Fibroblast of lung (primary cell): ENCODE results near the gene UHRF2. TPM values are rescaled to one million over a fixed set of nuclear protein-coding genes. Genes with fewer than 3 reads are reported as not detected.

Experiments used
- DNase-seq, 2 donors: peaks; one replicate each; pipeline versions ENCODE4 v3.0.0 to v3.0.0-alpha.2; 2010; ENCODE audit warnings: low read depth in 2 of 2
- H2AFZ ChIP-seq: 2 replicates; pipeline ENCODE4 v1.5.1; 2012; ENCODE audit warnings: low read length, control low read depth, inconsistent platforms
- H3K27ac ChIP-seq: 2 replicates; pipeline ENCODE4 v1.5.1; 2011; ENCODE audit warnings: low read length, control low read depth; ENCODE audit not compliant: insufficient read depth
- H3K27me3 ChIP-seq: 2 replicates; pipeline ENCODE4 v1.5.1; 2011; ENCODE audit warnings: mild to moderate bottlenecking, low read length; ENCODE audit not compliant: control insufficient read depth, insufficient read depth
- H3K36me3 ChIP-seq: 2 replicates; pipeline ENCODE4 v1.5.1; 2011; ENCODE audit warnings: low read length; ENCODE audit not compliant: control insufficient read depth, insufficient read depth
- H3K4me1 ChIP-seq: 2 replicates; pipeline ENCODE4 v1.5.1; 2011; ENCODE audit warnings: low read length; ENCODE audit not compliant: control insufficient read depth, insufficient read depth; ENCODE audit errors: extremely low read depth
- H3K4me2 ChIP-seq: 2 replicates; pipeline ENCODE4 v1.5.1; 2011; ENCODE audit warnings: low read length, control low read depth; ENCODE audit not compliant: insufficient read depth; ENCODE audit errors: extremely low read depth
- H3K4me3 ChIP-seq, 4 experiments: fragments of 200-600 bp in 1 of 4; sonication (generic) in 1 of 4; replicated peaks in 1 of 4; 2 replicates each; pipeline ENCODE4 v1.5.1; 2011 to 2016; ENCODE audit warnings: low read length in 4 of 4, low read depth in 3 of 4, mild to moderate bottlenecking in 3 of 4, control low read depth in 2 of 4, inconsistent platforms in 1 of 4, mixed read lengths in 1 of 4; ENCODE audit not compliant: insufficient read depth in 1 of 4; ENCODE audit errors: control extremely low read depth in 1 of 4
- H3K79me2 ChIP-seq: 2 replicates; pipeline ENCODE4 v1.5.1; 2012; ENCODE audit warnings: mild to moderate bottlenecking, low read length, inconsistent platforms; ENCODE audit not compliant: control insufficient read depth, insufficient read depth
- H3K9ac ChIP-seq: 2 replicates; pipeline ENCODE4 v1.5.1; 2011; ENCODE audit warnings: mild to moderate bottlenecking, low read length, control low read depth; ENCODE audit not compliant: insufficient read depth
- H3K9me3 ChIP-seq: 2 replicates; pipeline ENCODE4 v1.5.1; 2012; ENCODE audit warnings: low read depth, low read length; ENCODE audit not compliant: control insufficient read depth, insufficient read depth
- H4K20me1 ChIP-seq: 2 replicates; pipeline ENCODE4 v1.5.1; 2011; ENCODE audit warnings: low read length; ENCODE audit not compliant: control insufficient read depth, insufficient read depth; ENCODE audit errors: extremely low read depth
- EZH2 ChIP-seq: IDR thresholded peaks from 2 replicates; pipeline ENCODE4 v1.5.1; 2012; ENCODE audit warnings: low read length, control low read depth, mild to moderate bottlenecking; ENCODE audit errors: missing control alignments
- polyA plus RNA-seq, 2 donors: library from polyadenylated mRNA; depleted of rRNA in 1 of 2; stranded (reverse) in 1 of 2; unstranded in 1 of 2; fragments of >200 nt; gene quantifications; 2 replicates each; pipeline ENCODE4 v1.2.1, GENCODE V29; 2011 to 2012; ENCODE audit warnings: missing spikeins in 1 of 2
- total RNA-seq: library from RNA; depleted of rRNA; stranded (reverse); fragments of >200 nt; gene quantifications from 2 replicates; pipeline ENCODE4 v1.2.1, GENCODE V29; 2014
- TF ChIP-seq, protein P1 (sequence below), 2 donors: IDR thresholded peaks in 1 of 2; conservative IDR thresholded peaks in 1 of 2; 1 replicate in 1 of 2; 2 replicates in 1 of 2; pipeline ENCODE4 v1.5.1; 2011 to 2012; ENCODE audit warnings: low read length in 2 of 2, control low read depth in 1 of 2, inconsistent platforms in 1 of 2, low read depth in 1 of 2, mild to moderate bottlenecking in 1 of 2

Gene UHRF2
- total and polyA plus RNA-seq, 2 donors (not counting 1 experiment from before 2014, with no cell fraction given), result 28.8 to 81.7 TPM

DNA sequence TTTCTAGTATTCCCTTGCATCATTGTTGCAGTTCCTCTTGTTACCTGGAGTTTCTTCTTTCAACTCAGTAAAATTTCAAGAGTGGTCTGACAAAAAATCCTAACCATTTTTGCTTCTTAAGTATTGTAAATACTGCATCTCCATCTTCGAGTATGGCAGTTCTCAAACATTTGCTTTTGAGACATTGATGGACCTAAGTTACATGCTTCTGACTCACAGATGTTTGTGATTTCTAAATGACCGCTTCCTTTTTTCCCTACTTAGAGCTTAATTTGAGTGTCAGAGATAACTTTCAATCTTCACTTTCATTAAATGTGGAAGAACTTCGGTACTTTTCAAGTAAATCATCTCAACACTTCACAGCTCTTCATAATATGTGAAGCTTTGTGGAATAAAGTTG, 4.2 kb downstream of the UHRF2 start:
- DNase-seq, result peak in 1 of 2 donors; percentile 27
- TF ChIP-seq, protein P1, sequence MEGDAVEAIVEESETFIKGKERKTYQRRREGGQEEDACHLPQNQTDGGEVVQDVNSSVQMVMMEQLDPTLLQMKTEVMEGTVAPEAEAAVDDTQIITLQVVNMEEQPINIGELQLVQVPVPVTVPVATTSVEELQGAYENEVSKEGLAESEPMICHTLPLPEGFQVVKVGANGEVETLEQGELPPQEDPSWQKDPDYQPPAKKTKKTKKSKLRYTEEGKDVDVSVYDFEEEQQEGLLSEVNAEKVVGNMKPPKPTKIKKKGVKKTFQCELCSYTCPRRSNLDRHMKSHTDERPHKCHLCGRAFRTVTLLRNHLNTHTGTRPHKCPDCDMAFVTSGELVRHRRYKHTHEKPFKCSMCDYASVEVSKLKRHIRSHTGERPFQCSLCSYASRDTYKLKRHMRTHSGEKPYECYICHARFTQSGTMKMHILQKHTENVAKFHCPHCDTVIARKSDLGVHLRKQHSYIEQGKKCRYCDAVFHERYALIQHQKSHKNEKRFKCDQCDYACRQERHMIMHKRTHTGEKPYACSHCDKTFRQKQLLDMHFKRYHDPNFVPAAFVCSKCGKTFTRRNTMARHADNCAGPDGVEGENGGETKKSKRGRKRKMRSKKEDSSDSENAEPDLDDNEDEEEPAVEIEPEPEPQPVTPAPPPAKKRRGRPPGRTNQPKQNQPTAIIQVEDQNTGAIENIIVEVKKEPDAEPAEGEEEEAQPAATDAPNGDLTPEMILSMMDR (conservative IDR thresholded peaks at IDR 0.05 in 1 of 2, IDR thresholded peaks at IDR 0.05 in 1 of 2; ENCODE audit: low read depth in 1 of 2, low read length in 2 of 2), result no peak
- no peak for TF ChIP-seq EZH2
- peaks cover 90% of the 10 kb centered on the region for H3K79me2 ChIP-seq
- no peak overlapping the region for H3K27ac ChIP-seq
- H3K4me1 ChIP-seq, result peaks cover 7% of the 10 kb centered on the region
- H2AFZ ChIP-seq, result no peak overlapping the region
- peak overlapping the region in 2 of 4 experiments; percentile 3 to 29 for H3K4me3 ChIP-seq
- peaks cover 3% of the 10 kb centered on the region for H3K36me3 ChIP-seq
- peak overlapping the region; percentile 41 for H3K4me2 ChIP-seq
- H4K20me1 ChIP-seq, result no peaks in the 10 kb centered on the region
- H3K9ac ChIP-seq, result no peak overlapping the region
- H3K27me3 ChIP-seq, result no peaks in the 10 kb centered on the region
- no peaks in the 10 kb centered on the region for H3K9me3 ChIP-seq

DNA sequence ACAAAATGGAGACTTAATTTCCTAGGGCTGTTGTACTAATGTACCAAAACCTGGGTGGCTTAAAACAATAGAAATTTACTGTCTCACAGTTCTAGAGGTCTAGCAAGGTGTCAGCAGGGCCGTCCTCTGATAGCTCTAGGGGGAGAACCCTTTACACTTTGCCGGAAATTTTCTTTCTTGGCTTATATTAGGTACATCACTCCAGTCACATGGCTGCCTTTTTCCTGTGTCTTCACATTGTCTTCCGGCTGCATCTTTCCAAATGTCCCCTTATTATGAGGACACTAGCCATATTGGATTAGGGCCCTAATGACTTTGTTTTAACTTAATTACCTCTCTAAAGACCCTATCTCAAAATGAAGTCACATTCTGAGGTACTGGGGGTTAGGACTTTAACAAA, 5.8 kb downstream of the UHRF2 start:
- peaks cover 3% of the 10 kb centered on the region for H3K36me3 ChIP-seq
- no peak overlapping the region for H2AFZ ChIP-seq
- no peaks in the 10 kb centered on the region for H3K9me3 ChIP-seq
- TF ChIP-seq, protein P1 (conservative IDR thresholded peaks at IDR 0.05 in 1 of 2, IDR thresholded peaks at IDR 0.05 in 1 of 2; ENCODE audit: low read depth in 1 of 2, low read length in 2 of 2), result no peak
- TF ChIP-seq EZH2, result no peak
- H3K4me1 ChIP-seq, result peaks cover 7% of the 10 kb centered on the region
- H3K27me3 ChIP-seq, result no peaks in the 10 kb centered on the region
- H3K27ac ChIP-seq, result no peak overlapping the region
- H3K79me2 ChIP-seq, result peaks cover 94% of the 10 kb centered on the region
- H3K4me2 ChIP-seq, result no peak overlapping the region
- no peak overlapping the region for H3K9ac ChIP-seq
- no peak for DNase-seq
- no peak overlapping the region for H3K4me3 ChIP-seq
- no peaks in the 10 kb centered on the region for H4K20me1 ChIP-seq

DNA sequence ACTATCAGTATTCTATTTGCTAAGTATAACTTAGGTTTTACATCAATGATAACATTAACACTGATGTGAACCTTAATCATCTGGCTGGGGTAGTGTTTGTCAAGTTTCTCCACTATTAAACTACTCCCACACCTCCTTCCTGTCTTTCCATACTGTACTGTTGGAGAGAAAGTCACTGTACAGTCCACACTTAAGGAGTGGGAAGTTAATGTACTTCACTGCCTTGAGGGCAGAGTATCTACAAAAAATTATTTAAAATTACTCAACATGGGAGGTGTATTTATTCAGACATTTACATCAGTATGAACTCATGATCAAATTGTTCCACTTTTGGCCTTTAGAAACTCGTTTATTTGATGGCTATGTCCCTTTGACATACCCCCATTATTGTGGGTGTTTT, 11.9 kb downstream of the UHRF2 start:
- Histone ChIP-seq H3K27ac (no peak overlapping the region), H2AFZ (no peak overlapping the region), H3K79me2 (peaks cover 95% of the 10 kb centered on the region), H3K36me3 (peaks cover 1% of the 10 kb centered on the region), H3K9me3 (no peaks in the 10 kb centered on the region), H3K4me3 (no peak overlapping the region), H4K20me1 (no peaks in the 10 kb centered on the region), H3K4me2 (no peak overlapping the region), H3K9ac (no peak overlapping the region), H3K4me1 (no peaks in the 10 kb centered on the region), H3K27me3 (no peaks in the 10 kb centered on the region)
- DNase-seq, result no peak
- TF ChIP-seq, protein P1 (conservative IDR thresholded peaks at IDR 0.05 in 1 of 2, IDR thresholded peaks at IDR 0.05 in 1 of 2; ENCODE audit: low read depth in 1 of 2, low read length in 2 of 2), result no peak
- TF ChIP-seq EZH2, result no peak
